ENCODE results near the gene SPAG17. TPM values are rescaled to one million over a fixed set of nuclear protein-coding genes. Genes with fewer than 3 reads are reported as not detected.

SPAG17 gene
- total RNA-seq, 6 donors from 2014 or later, result 0.26 to 94.3 (median 11.3) TPM

GRCh38 chr1:118123116-118123839, 61.8 kb downstream of the SPAG17 start:
- Histone ChIP-seq H3K4me1 (peaks cover 0 to 9% (median 4%) of the 10 kb centered on the region in 4 donors), H3K9me3 (no peaks in the 10 kb centered on the region), H3K36me3 (no peaks in the 10 kb centered on the region), H3K4me3 (no peak overlapping the region), H3K27ac (no peak overlapping the region), H3K27me3 (no peaks in the 10 kb centered on the region)
- no peak for TF ChIP-seq POLR2AphosphoS5 (IDR thresholded peaks at IDR 0.05)
- TF ChIP-seq POLR2A (IDR thresholded peaks at IDR 0.05), result no peak
- ATAC-seq (ENCODE audit: low FRiP score in 2 of 2) (no peak), DNase-seq (no peak)
- 76 to 78% methylated on average over 3 of the region's 3 CpGs for WGBS, 2 donors

GRCh38 chr1:118122234-118123004, 62.6 kb downstream of the SPAG17 start:
- H3K9me3 ChIP-seq, result no peaks in the 10 kb centered on the region
- ATAC-seq (ENCODE audit: low FRiP score in 2 of 2) (no peak), DNase-seq (no peak)
- TF ChIP-seq EP300 (IDR thresholded peaks at IDR 0.05) (no peak), CTCF (IDR thresholded peaks at IDR 0.05) (no peak), POLR2A (IDR thresholded peaks at IDR 0.05) (no peak), POLR2AphosphoS5 (IDR thresholded peaks at IDR 0.05) (no peak)
- no peaks in the 10 kb centered on the region for H3K27me3 ChIP-seq
- H3K4me3 ChIP-seq, result no peak overlapping the region
- no peaks in the 10 kb centered on the region for H3K36me3 ChIP-seq
- 80% methylated on average over 4 of the region's 4 CpGs for WGBS, 2 donors
- peaks cover 0 to 12% (median 6%) of the 10 kb centered on the region in 4 donors for H3K4me1 ChIP-seq
- no peak overlapping the region for H3K27ac ChIP-seq

GRCh38 chr1:118118873-118119463, 66.1 kb downstream of the SPAG17 start:
- Histone ChIP-seq H3K4me3 (no peak overlapping the region), H3K27me3 (no peaks in the 10 kb centered on the region), H3K9me3 (no peaks in the 10 kb centered on the region), H3K36me3 (no peaks in the 10 kb centered on the region), H3K4me1 (peaks cover 0 to 16% (median 8%) of the 10 kb centered on the region in 4 donors), H3K27ac (peak overlapping the region in 2 of 4 donors; percentile 32 to 45)
- ATAC-seq (ENCODE audit: low FRiP score in 2 of 2) (no peak), DNase-seq (no peak)
- 71 to 78% methylated on average over 2 of the region's 2 CpGs for WGBS, 2 donors
- TF ChIP-seq EP300 (IDR thresholded peaks at IDR 0.05), result no peak
- no peak for TF ChIP-seq POLR2AphosphoS5 (IDR thresholded peaks at IDR 0.05)
- TF ChIP-seq CTCF (IDR thresholded peaks at IDR 0.05), result no peak
- TF ChIP-seq POLR2A (IDR thresholded peaks at IDR 0.05), result no peak

GRCh38 chr1:118118469-118118868, 66.6 kb downstream of the SPAG17 start:
- H3K9me3 ChIP-seq, result no peaks in the 10 kb centered on the region
- H3K27ac ChIP-seq, result peak overlapping the region in 2 of 4 donors; percentile 32 to 45
- ATAC-seq (ENCODE audit: low FRiP score in 2 of 2), result peak in 1 of 2 donors; percentile 77
- WGBS, 2 donors, result 37 to 44% methylated on average over 5 of the region's 5 CpGs
- H3K4me3 ChIP-seq, result no peak overlapping the region
- peak in 1 of 2 donors; percentile 73 for DNase-seq
- TF ChIP-seq POLR2AphosphoS5 (IDR thresholded peaks at IDR 0.05) (peak in 1 of 2 donors; percentile 50), EP300 (IDR thresholded peaks at IDR 0.05) (peak in 1 of 4 donors; percentile 90), CTCF (IDR thresholded peaks at IDR 0.05) (no peak)
- no peaks in the 10 kb centered on the region for H3K27me3 ChIP-seq
- H3K36me3 ChIP-seq, result no peaks in the 10 kb centered on the region
- H3K4me1 ChIP-seq, result peaks cover 0 to 16% (median 8%) of the 10 kb centered on the region in 4 donors

GRCh38 chr1:118117521-118117920, 67.5 kb downstream of the SPAG17 start:
- H3K27ac ChIP-seq, result peak overlapping the region in 2 of 4 donors; percentile 4 to 48
- H3K27me3 ChIP-seq, result no peaks in the 10 kb centered on the region
- no peaks in the 10 kb centered on the region for H3K9me3 ChIP-seq
- H3K4me3 ChIP-seq, result no peak overlapping the region
- peaks cover 0 to 16% (median 8%) of the 10 kb centered on the region in 4 donors for H3K4me1 ChIP-seq
- 88 to 89% methylated on average over 1 to 4 of the region's 4 CpGs for WGBS, 2 donors
- TF ChIP-seq CTCF (IDR thresholded peaks at IDR 0.05) (no peak), EP300 (IDR thresholded peaks at IDR 0.05) (no peak), POLR2AphosphoS5 (IDR thresholded peaks at IDR 0.05) (no peak), POLR2A (IDR thresholded peaks at IDR 0.05) (no peak)
- ATAC-seq (ENCODE audit: low FRiP score in 2 of 2) (no peak), DNase-seq (peak in 1 of 2 donors; percentile 17)
- no peaks in the 10 kb centered on the region for H3K36me3 ChIP-seq
